ENCODE measurements around the gene SP8.

GRCh38 chr7:20816372-20816959, 29.8 kb upstream of the SP8 start:
- TF ChIP-seq CTCF (IDR thresholded peaks at IDR 0.05), result no peak
- TF ChIP-seq POLR2A (IDR thresholded peaks at IDR 0.05), result no peak
- TF ChIP-seq EP300 (IDR thresholded peaks at IDR 0.05), result no peak

All from ovary (tissue), 3 donors.